NCI-H1436 treated with DMSO at 0.1 percent for 48 hours (cell line): Measurements from ENCODE around the gene WNT7B.

ENCODE experiments used
- DNase-seq: peaks from one replicate; lab custom pipeline; 2025; lab: John Stamatoyannopoulos, UW

The WNT7B gene

DNA sequence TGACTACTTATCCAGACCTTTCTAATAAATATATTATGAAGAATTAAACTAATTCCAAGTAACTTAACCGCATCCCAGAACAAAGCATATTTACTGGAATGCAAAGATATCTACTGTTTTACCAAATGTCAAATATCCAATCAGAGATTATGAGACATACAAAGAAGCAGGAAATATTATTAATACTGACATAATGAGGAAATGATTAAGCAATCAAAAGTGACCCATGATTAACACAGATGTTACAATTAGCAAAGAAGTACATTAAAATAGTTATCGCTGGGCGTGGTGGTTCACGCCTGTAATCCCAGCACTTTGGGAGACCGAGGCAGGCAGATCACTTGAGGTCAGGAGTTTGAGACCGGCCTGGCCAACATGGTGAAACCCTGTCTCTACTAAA is 105.2 kb downstream of the WNT7B start:
- no peak for DNase-seq
